ENCODE measurements around the gene ZFAND6. TPM values are rescaled to one million over a fixed set of nuclear protein-coding genes. Genes with fewer than 3 reads are reported as not detected.

Gene ZFAND6
- total and polyA plus RNA-seq, 4 donors: 47.6 to 102 (median 82.4) TPM

DNA sequence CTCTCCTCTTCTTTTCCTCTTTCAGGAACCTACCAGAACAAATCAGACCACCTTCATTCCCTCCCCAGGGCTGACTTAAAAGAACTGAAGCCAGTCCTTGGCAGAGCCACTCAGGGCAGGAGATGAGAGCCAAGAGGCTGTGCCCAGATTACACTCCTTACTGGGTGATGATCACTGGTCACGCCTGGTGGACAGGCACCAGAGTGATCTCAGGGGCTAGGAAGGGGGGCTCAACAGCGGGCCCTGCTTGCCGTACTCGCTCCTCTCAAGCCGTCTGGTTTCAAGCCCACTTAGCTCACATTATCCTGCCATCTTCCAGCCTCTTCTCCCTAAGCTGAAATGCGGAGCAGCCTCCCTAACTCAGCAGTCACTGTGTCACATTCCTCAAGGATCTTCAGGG is 91.7 kb downstream of the ZFAND6 start:
- Histone ChIP-seq H3K27me3 (ENCODE audit: control insufficient read depth in 4 of 4, insufficient read depth in 4 of 4, low read length in 3 of 4) (no peaks in the 10 kb centered on the region), H3K4me1 (ENCODE audit: control insufficient read depth in 4 of 4, insufficient read depth in 4 of 4, low read length in 3 of 4) (peaks cover 7 to 46% (median 41%) of the 10 kb centered on the region in 4 donors), H3K9ac (ENCODE audit: low read depth in 1 of 2, low read length in 2 of 2) (peak overlapping the region in 1 of 2 donors; percentile 61), H3K9me3 (ENCODE audit: control insufficient read depth in 4 of 4, low read length in 3 of 4) (no peaks in the 10 kb centered on the region), H3K36me3 (ENCODE audit: control insufficient read depth in 4 of 4, insufficient read depth in 3 of 4, low read depth in 1 of 4, low read length in 3 of 4) (no peaks in the 10 kb centered on the region), H3K4me3 (ENCODE audit: low read depth in 1 of 3, low read length in 3 of 3) (peak overlapping the region in 1 of 3 donors; percentile 20), H3K27ac (ENCODE audit: low read depth in 1 of 2, low read length in 2 of 2) (peak overlapping the region; percentile 85 to 89)
- TF ChIP-seq EGR1 (IDR thresholded peaks at IDR 0.05; ENCODE audit: low read depth in 2 of 2): no peak
- TF ChIP-seq, protein P1, sequence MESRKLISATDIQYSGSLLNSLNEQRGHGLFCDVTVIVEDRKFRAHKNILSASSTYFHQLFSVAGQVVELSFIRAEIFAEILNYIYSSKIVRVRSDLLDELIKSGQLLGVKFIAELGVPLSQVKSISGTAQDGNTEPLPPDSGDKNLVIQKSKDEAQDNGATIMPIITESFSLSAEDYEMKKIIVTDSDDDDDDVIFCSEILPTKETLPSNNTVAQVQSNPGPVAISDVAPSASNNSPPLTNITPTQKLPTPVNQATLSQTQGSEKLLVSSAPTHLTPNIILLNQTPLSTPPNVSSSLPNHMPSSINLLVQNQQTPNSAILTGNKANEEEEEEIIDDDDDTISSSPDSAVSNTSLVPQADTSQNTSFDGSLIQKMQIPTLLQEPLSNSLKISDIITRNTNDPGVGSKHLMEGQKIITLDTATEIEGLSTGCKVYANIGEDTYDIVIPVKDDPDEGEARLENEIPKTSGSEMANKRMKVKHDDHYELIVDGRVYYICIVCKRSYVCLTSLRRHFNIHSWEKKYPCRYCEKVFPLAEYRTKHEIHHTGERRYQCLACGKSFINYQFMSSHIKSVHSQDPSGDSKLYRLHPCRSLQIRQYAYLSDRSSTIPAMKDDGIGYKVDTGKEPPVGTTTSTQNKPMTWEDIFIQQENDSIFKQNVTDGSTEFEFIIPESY (IDR thresholded peaks at IDR 0.05): no peak
- TF ChIP-seq FOXA2 (IDR thresholded peaks at IDR 0.05): no peak
- no peak for TF ChIP-seq JUND (IDR thresholded peaks at IDR 0.05)
- no peak for TF ChIP-seq GABPA (IDR thresholded peaks at IDR 0.05 in 1 of 2, conservative IDR thresholded peaks at IDR 0.05 in 1 of 2)
- TF ChIP-seq, protein P2, sequence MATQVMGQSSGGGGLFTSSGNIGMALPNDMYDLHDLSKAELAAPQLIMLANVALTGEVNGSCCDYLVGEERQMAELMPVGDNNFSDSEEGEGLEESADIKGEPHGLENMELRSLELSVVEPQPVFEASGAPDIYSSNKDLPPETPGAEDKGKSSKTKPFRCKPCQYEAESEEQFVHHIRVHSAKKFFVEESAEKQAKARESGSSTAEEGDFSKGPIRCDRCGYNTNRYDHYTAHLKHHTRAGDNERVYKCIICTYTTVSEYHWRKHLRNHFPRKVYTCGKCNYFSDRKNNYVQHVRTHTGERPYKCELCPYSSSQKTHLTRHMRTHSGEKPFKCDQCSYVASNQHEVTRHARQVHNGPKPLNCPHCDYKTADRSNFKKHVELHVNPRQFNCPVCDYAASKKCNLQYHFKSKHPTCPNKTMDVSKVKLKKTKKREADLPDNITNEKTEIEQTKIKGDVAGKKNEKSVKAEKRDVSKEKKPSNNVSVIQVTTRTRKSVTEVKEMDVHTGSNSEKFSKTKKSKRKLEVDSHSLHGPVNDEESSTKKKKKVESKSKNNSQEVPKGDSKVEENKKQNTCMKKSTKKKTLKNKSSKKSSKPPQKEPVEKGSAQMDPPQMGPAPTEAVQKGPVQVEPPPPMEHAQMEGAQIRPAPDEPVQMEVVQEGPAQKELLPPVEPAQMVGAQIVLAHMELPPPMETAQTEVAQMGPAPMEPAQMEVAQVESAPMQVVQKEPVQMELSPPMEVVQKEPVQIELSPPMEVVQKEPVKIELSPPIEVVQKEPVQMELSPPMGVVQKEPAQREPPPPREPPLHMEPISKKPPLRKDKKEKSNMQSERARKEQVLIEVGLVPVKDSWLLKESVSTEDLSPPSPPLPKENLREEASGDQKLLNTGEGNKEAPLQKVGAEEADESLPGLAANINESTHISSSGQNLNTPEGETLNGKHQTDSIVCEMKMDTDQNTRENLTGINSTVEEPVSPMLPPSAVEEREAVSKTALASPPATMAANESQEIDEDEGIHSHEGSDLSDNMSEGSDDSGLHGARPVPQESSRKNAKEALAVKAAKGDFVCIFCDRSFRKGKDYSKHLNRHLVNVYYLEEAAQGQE (IDR thresholded peaks at IDR 0.05): no peak
- TF ChIP-seq, protein P3, sequence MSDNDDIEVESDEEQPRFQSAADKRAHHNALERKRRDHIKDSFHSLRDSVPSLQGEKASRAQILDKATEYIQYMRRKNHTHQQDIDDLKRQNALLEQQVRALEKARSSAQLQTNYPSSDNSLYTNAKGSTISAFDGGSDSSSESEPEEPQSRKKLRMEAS (IDR thresholded peaks at IDR 0.05): no peak
- no peak for TF ChIP-seq TAF1 (conservative IDR thresholded peaks at IDR 0.05)
- no peak for TF ChIP-seq HNF4G (IDR thresholded peaks at IDR 0.05)
- no peak for TF ChIP-seq HNF4A (conservative IDR thresholded peaks at IDR 0.05)
- WGBS: 55% methylated on average over 6 of the region's 6 CpGs
- no peak for DNase-seq (ENCODE audit: low spot score)

DNA sequence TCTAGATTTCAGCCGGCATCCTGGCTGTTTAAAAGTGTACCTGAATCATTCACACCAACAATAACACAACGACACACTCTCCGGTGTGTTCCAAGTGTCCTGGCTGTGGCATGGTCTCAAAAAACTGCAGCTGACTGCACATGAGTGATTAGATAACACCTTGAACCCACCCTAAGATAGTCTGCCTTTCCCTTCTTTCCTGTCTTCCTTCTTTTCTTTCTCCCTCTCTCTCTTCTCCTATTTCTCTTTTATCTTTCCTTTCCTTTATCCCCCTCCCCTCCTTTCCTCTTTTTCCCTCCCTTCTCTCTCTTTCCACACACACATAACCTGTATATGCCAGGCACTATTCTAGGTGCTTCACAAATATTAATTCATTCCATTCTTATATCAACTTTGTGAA is 92.1 kb downstream of the ZFAND6 start:
- H3K36me3 ChIP-seq (ENCODE audit: control insufficient read depth in 4 of 4, insufficient read depth in 3 of 4, low read depth in 1 of 4, low read length in 3 of 4): no peaks in the 10 kb centered on the region
- peak overlapping the region in 1 of 3 donors; percentile 64 for H3K4me3 ChIP-seq (ENCODE audit: low read depth in 1 of 3, low read length in 3 of 3)
- H3K27me3 ChIP-seq (ENCODE audit: control insufficient read depth in 4 of 4, insufficient read depth in 4 of 4, low read length in 3 of 4): no peaks in the 10 kb centered on the region
- no peak for DNase-seq (ENCODE audit: low spot score)
- WGBS: 46% methylated on average over 3 of the region's 3 CpGs
- peak overlapping the region; percentile 85 to 89 for H3K27ac ChIP-seq (ENCODE audit: low read depth in 1 of 2, low read length in 2 of 2)
- H3K9ac ChIP-seq (ENCODE audit: low read depth in 1 of 2, low read length in 2 of 2): peak overlapping the region; percentile 61 to 99
- H3K4me1 ChIP-seq (ENCODE audit: control insufficient read depth in 4 of 4, insufficient read depth in 4 of 4, low read length in 3 of 4): peaks cover 10 to 50% (median 41%) of the 10 kb centered on the region in 4 donors
- H3K9me3 ChIP-seq (ENCODE audit: control insufficient read depth in 4 of 4, low read length in 3 of 4): no peaks in the 10 kb centered on the region
- TF ChIP-seq NR2F2 (IDR thresholded peaks at IDR 0.05) (no peak), GABPA (IDR thresholded peaks at IDR 0.05 in 1 of 2, conservative IDR thresholded peaks at IDR 0.05 in 1 of 2) (no peak), HNF4A (conservative IDR thresholded peaks at IDR 0.05) (no peak), HNF4G (IDR thresholded peaks at IDR 0.05) (no peak), TAF1 (conservative IDR thresholded peaks at IDR 0.05) (no peak), JUND (IDR thresholded peaks at IDR 0.05) (no peak), EGR1 (IDR thresholded peaks at IDR 0.05; ENCODE audit: low read depth in 2 of 2) (no peak), FOXA2 (IDR thresholded peaks at IDR 0.05) (no peak), RXRA (IDR thresholded peaks at IDR 0.05) (no peak), SP1 (IDR thresholded peaks at IDR 0.05) (no peak), FOXA1 (IDR thresholded peaks at IDR 0.05) (no peak), RAD21 (IDR thresholded peaks at IDR 0.05) (no peak)
- TF ChIP-seq, protein P4, sequence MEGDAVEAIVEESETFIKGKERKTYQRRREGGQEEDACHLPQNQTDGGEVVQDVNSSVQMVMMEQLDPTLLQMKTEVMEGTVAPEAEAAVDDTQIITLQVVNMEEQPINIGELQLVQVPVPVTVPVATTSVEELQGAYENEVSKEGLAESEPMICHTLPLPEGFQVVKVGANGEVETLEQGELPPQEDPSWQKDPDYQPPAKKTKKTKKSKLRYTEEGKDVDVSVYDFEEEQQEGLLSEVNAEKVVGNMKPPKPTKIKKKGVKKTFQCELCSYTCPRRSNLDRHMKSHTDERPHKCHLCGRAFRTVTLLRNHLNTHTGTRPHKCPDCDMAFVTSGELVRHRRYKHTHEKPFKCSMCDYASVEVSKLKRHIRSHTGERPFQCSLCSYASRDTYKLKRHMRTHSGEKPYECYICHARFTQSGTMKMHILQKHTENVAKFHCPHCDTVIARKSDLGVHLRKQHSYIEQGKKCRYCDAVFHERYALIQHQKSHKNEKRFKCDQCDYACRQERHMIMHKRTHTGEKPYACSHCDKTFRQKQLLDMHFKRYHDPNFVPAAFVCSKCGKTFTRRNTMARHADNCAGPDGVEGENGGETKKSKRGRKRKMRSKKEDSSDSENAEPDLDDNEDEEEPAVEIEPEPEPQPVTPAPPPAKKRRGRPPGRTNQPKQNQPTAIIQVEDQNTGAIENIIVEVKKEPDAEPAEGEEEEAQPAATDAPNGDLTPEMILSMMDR (IDR thresholded peaks at IDR 0.05; ENCODE audit: low read depth, low read length, missing input control): no peak
- TF ChIP-seq, protein P1 (IDR thresholded peaks at IDR 0.05): no peak
- TF ChIP-seq, protein P3 (IDR thresholded peaks at IDR 0.05): no peak
- TF ChIP-seq, protein P5, sequence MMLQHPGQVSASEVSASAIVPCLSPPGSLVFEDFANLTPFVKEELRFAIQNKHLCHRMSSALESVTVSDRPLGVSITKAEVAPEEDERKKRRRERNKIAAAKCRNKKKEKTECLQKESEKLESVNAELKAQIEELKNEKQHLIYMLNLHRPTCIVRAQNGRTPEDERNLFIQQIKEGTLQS (IDR thresholded peaks at IDR 0.05): no peak
- TF ChIP-seq, protein P2 (IDR thresholded peaks at IDR 0.05): no peak

Measured in liver (tissue), 9 donors.